SK-N-SH (cell line): ENCODE measurements around the gene MYO5C.

Experiments
- CHD2 ChIP-seq: fragments of 150-350 bp; IDR thresholded peaks from 2 replicates; pipeline ENCODE4 v1.6.1; 2018; ENCODE audit warnings: low read length; ENCODE audit not compliant: partially characterized antibody
- ELF1 ChIP-seq: IDR thresholded peaks from 2 replicates; pipeline ENCODE4 v1.4.0; 2012
- EP300 ChIP-seq, 2 experiments: IDR thresholded peaks; 2 replicates each; pipeline versions ENCODE4 v1.4.0 to v1.6.1; 2012; ENCODE audit warnings: borderline replicate concordance in 1 of 2, low read depth in 1 of 2, low read length in 1 of 2
- EZH2phosphoT487 ChIP-seq: fragments of 200-600 bp; sonication (generic); IDR thresholded peaks from 2 replicates; pipeline ENCODE4 v1.6.1; 2017; ENCODE audit warnings: low read depth, mixed run types, mild to moderate bottlenecking, antibody characterized with exemption, moderate library complexity, borderline replicate concordance
- MXI1 ChIP-seq: IDR thresholded peaks from 2 replicates; pipeline ENCODE4 v1.6.1; 2012; ENCODE audit warnings: mild to moderate bottlenecking, low read depth, low read length, improper control_type of control experiment
- POLR2AphosphoS5 ChIP-seq: IDR thresholded peaks from 2 replicates; pipeline ENCODE4 v1.6.1; 2012; ENCODE audit warnings: low read depth, low read length
- RAD21 ChIP-seq: IDR thresholded peaks from 2 replicates; pipeline ENCODE4 v1.6.1; 2012; ENCODE audit warnings: mild to moderate bottlenecking, low read length
- RCOR1 ChIP-seq: fragments of 150-350 bp; IDR thresholded peaks from 2 replicates; pipeline ENCODE4 v1.6.1; 2017; ENCODE audit warnings: antibody characterized with exemption, low read length
- SMC3 ChIP-seq: IDR thresholded peaks from 2 replicates; pipeline ENCODE4 v1.6.1; 2012; ENCODE audit warnings: low read depth, low read length, improper control_type of control experiment
- TAF1 ChIP-seq: IDR thresholded peaks from 2 replicates; pipeline ENCODE4 v1.6.1; 2012; ENCODE audit warnings: low read depth, mild to moderate bottlenecking, low read length, moderate library complexity, borderline replicate concordance
- TEAD4 ChIP-seq: IDR thresholded peaks from 2 replicates; pipeline ENCODE4 v1.4.0; 2012; ENCODE audit warnings: mild to moderate bottlenecking, borderline replicate concordance; ENCODE audit not compliant: insufficient read depth
- TF ChIP-seq, protein P1 (sequence below): fragments of 200-600 bp; sonication (generic); IDR thresholded peaks from 2 replicates; pipeline ENCODE4 v1.6.1; 2017; ENCODE audit warnings: antibody characterized with exemption, mild to moderate bottlenecking, moderate library complexity
- TF ChIP-seq, protein P2 (sequence below): fragments of 150-350 bp; IDR thresholded peaks from 2 replicates; pipeline ENCODE4 v1.6.1; 2017; ENCODE audit warnings: antibody characterized with exemption, low read length, low read depth, borderline replicate concordance
- TF ChIP-seq, protein P3 (sequence below): IDR thresholded peaks from 2 replicates; pipeline ENCODE4 v1.6.1; 2012; ENCODE audit warnings: mild to moderate bottlenecking, low read depth, low read length, moderate library complexity

DNA sequence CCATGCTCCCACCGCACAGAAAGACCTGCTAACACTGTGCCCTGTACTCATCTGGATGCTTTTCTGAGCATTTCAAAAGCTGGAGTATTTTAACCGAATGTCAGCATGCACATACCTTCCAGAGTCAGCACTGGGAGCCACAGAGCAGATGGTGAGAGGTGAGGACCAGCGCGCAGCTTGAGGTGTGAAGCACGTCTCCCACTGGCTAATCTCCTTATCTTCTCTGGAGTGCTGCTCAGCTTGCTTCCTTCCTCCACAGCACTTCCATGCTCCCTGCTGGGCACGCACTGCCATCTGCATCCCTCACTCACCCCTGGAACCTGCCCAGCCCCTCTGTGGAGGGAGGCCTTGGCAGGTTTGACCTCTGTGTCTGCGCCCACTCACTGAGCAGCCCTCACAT is 104.4 kb downstream of the MYO5C start, which contains the start of gene GNB5:
- no peak for TF ChIP-seq SMC3
- TF ChIP-seq, protein P1, sequence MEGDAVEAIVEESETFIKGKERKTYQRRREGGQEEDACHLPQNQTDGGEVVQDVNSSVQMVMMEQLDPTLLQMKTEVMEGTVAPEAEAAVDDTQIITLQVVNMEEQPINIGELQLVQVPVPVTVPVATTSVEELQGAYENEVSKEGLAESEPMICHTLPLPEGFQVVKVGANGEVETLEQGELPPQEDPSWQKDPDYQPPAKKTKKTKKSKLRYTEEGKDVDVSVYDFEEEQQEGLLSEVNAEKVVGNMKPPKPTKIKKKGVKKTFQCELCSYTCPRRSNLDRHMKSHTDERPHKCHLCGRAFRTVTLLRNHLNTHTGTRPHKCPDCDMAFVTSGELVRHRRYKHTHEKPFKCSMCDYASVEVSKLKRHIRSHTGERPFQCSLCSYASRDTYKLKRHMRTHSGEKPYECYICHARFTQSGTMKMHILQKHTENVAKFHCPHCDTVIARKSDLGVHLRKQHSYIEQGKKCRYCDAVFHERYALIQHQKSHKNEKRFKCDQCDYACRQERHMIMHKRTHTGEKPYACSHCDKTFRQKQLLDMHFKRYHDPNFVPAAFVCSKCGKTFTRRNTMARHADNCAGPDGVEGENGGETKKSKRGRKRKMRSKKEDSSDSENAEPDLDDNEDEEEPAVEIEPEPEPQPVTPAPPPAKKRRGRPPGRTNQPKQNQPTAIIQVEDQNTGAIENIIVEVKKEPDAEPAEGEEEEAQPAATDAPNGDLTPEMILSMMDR = no peak
- TF ChIP-seq RAD21 = no peak
- TF ChIP-seq CHD2 = no peak
- TF ChIP-seq RCOR1 = no peak
- TF ChIP-seq, protein P2, sequence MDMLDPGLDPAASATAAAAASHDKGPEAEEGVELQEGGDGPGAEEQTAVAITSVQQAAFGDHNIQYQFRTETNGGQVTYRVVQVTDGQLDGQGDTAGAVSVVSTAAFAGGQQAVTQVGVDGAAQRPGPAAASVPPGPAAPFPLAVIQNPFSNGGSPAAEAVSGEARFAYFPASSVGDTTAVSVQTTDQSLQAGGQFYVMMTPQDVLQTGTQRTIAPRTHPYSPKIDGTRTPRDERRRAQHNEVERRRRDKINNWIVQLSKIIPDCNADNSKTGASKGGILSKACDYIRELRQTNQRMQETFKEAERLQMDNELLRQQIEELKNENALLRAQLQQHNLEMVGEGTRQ = no peak
- no peak for TF ChIP-seq ELF1
- no peak for TF ChIP-seq TEAD4
- no peak for TF ChIP-seq POLR2AphosphoS5
- TF ChIP-seq EZH2phosphoT487 = no peak
- TF ChIP-seq, protein P3, sequence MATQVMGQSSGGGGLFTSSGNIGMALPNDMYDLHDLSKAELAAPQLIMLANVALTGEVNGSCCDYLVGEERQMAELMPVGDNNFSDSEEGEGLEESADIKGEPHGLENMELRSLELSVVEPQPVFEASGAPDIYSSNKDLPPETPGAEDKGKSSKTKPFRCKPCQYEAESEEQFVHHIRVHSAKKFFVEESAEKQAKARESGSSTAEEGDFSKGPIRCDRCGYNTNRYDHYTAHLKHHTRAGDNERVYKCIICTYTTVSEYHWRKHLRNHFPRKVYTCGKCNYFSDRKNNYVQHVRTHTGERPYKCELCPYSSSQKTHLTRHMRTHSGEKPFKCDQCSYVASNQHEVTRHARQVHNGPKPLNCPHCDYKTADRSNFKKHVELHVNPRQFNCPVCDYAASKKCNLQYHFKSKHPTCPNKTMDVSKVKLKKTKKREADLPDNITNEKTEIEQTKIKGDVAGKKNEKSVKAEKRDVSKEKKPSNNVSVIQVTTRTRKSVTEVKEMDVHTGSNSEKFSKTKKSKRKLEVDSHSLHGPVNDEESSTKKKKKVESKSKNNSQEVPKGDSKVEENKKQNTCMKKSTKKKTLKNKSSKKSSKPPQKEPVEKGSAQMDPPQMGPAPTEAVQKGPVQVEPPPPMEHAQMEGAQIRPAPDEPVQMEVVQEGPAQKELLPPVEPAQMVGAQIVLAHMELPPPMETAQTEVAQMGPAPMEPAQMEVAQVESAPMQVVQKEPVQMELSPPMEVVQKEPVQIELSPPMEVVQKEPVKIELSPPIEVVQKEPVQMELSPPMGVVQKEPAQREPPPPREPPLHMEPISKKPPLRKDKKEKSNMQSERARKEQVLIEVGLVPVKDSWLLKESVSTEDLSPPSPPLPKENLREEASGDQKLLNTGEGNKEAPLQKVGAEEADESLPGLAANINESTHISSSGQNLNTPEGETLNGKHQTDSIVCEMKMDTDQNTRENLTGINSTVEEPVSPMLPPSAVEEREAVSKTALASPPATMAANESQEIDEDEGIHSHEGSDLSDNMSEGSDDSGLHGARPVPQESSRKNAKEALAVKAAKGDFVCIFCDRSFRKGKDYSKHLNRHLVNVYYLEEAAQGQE = no peak
- TF ChIP-seq EP300 (IDR thresholded peaks at IDR 0.05; ENCODE audit: borderline replicate concordance in 1 of 2, low read depth in 1 of 2, low read length in 1 of 2) = no peak
- TF ChIP-seq TAF1 = no peak
- no peak for TF ChIP-seq MXI1
